ENCODE results near the gene OTOR. TPM values are rescaled to one million over a fixed set of nuclear protein-coding genes. Genes with fewer than 3 reads are reported as not detected.

Gene OTOR
- total RNA-seq, 1 donor from 2014 or later: not detected

GRCh38 chr20:16752082-16752481 is 3.9 kb downstream of the OTOR start:
- Mint-ChIP-seq H3K27me3 (ENCODE audit: low read depth) (no peaks in the 10 kb centered on the region), H3K4me1 (no peaks in the 10 kb centered on the region), H3K4me3 (no peak overlapping the region), H3K9me3 (peaks cover 7% of the 10 kb centered on the region), H3K36me3 (no peaks in the 10 kb centered on the region), H3K27ac (no peak overlapping the region)
- DNase-seq (ENCODE audit: low spot score in 2 of 2, unreplicated experiment in 2 of 2): no peak
- TF ChIP-seq CTCF (IDR thresholded peaks at IDR 0.05; ENCODE audit: unreplicated experiment): no peak

GRCh38 chr20:16752901-16753300 is 4.7 kb downstream of the OTOR start:
- Mint-ChIP-seq H3K9me3 (peaks cover 7% of the 10 kb centered on the region), H3K4me3 (no peak overlapping the region), H3K4me1 (no peaks in the 10 kb centered on the region), H3K27ac (no peak overlapping the region), H3K36me3 (no peaks in the 10 kb centered on the region), H3K27me3 (ENCODE audit: low read depth) (no peaks in the 10 kb centered on the region)
- no peak for TF ChIP-seq CTCF (IDR thresholded peaks at IDR 0.05; ENCODE audit: unreplicated experiment)
- DNase-seq (ENCODE audit: low spot score in 2 of 2, unreplicated experiment in 2 of 2): no peak

- no peak for DNase-seq (ENCODE audit: low spot score in 2 of 2, unreplicated experiment in 2 of 2)
- no peaks in the 10 kb centered on the region for H3K27me3 Mint-ChIP-seq (ENCODE audit: low read depth)
- H3K36me3 Mint-ChIP-seq: no peaks in the 10 kb centered on the region
- H3K4me1 Mint-ChIP-seq: peaks cover 27% of the 10 kb centered on the region
- H3K9me3 Mint-ChIP-seq: peaks cover 7% of the 10 kb centered on the region
- no peak for TF ChIP-seq CTCF (IDR thresholded peaks at IDR 0.05; ENCODE audit: unreplicated experiment)
- H3K27ac Mint-ChIP-seq: no peak overlapping the region
- H3K4me3 Mint-ChIP-seq: no peak overlapping the region
Measured at GRCh38 chr20:16758454-16759180, 10.5 kb downstream of the OTOR start.

- Mint-ChIP-seq H3K27ac (peak overlapping the region; percentile 8), H3K27me3 (ENCODE audit: low read depth) (no peaks in the 10 kb centered on the region), H3K4me3 (no peak overlapping the region), H3K36me3 (no peaks in the 10 kb centered on the region), H3K4me1 (peaks cover 27% of the 10 kb centered on the region), H3K9me3 (peaks cover 7% of the 10 kb centered on the region)
- no peak for DNase-seq (ENCODE audit: low spot score in 2 of 2, unreplicated experiment in 2 of 2)
- no peak for TF ChIP-seq CTCF (IDR thresholded peaks at IDR 0.05; ENCODE audit: unreplicated experiment)
Measured at GRCh38 chr20:16759181-16759563, 11.0 kb downstream of the OTOR start.

- DNase-seq (ENCODE audit: low spot score in 2 of 2, unreplicated experiment in 2 of 2): no peak
- no peak for TF ChIP-seq CTCF (IDR thresholded peaks at IDR 0.05; ENCODE audit: unreplicated experiment)
- peaks cover 27% of the 10 kb centered on the region for H3K4me1 Mint-ChIP-seq
- no peak overlapping the region for H3K4me3 Mint-ChIP-seq
- no peaks in the 10 kb centered on the region for H3K27me3 Mint-ChIP-seq (ENCODE audit: low read depth)
- H3K27ac Mint-ChIP-seq: peak overlapping the region; percentile 23
- H3K9me3 Mint-ChIP-seq: peaks cover 7% of the 10 kb centered on the region
- H3K36me3 Mint-ChIP-seq: no peaks in the 10 kb centered on the region
Measured at GRCh38 chr20:16760431-16761304, 12.5 kb downstream of the OTOR start.
